Peyer's patch (tissue), 4 donors: ENCODE results near the gene ARHGEF25. TPM values are rescaled to one million over a fixed set of nuclear protein-coding genes. Genes with fewer than 3 reads are reported as not detected.

ENCODE experiments used
- total RNA-seq, 4 donors: library from RNA; depleted of rRNA; stranded (reverse); fragments of >200 nt; gene quantifications; one replicate each; pipeline ENCODE4 v1.1.0, GENCODE V29; 2016

The ARHGEF25 gene
- total RNA-seq, 4 donors from 2014 or later = 5.1 to 44.6 (median 8.7) TPM

Other genes starting within 250 kb of the ARHGEF25 start
- 100 to 1,000 TPM in 1 of 4 donors, 10 to 100 TPM in 3; 23.1 to 145 (median 54.8) TPM for gene R3HDM2, start 180.4 kb upstream of the ARHGEF25 start, total RNA-seq
- not detected for gene INHBC, start 176.7 kb upstream of the ARHGEF25 start, total RNA-seq
- not detected for gene INHBE, start 156.1 kb upstream of the ARHGEF25 start, total RNA-seq
- 1 to 10 TPM in 2 of 4 donors, under 1 TPM in 2; 0.67 to 2.1 (median 1.3) TPM for gene GLI1, start 151.7 kb upstream of the ARHGEF25 start, total RNA-seq
- gene ARHGAP9, start 131.6 kb upstream of the ARHGEF25 start, total RNA-seq = 100 to 1,000 TPM in 1 of 4 donors, 10 to 100 TPM in 3; 16.5 to 220 (median 28.2) TPM
- 10 to 100 TPM; 40.6 to 97.4 (median 63.5) TPM for gene MARS1, start 123.4 kb upstream of the ARHGEF25 start, total RNA-seq
- 10 to 100 TPM in 3 of 4 donors, 1 to 10 TPM in 1; 9.1 to 44.6 (median 24.0) TPM for gene DDIT3, start 90.9 kb upstream of the ARHGEF25 start, total RNA-seq
- gene MBD6, start 88.6 kb upstream of the ARHGEF25 start, total RNA-seq = 100 to 1,000 TPM in 1 of 4 donors, 10 to 100 TPM in 3; 38.0 to 144 (median 71.5) TPM
- gene DCTN2, start 64.2 kb upstream of the ARHGEF25 start, total RNA-seq = 100 to 1,000 TPM; 161 to 326 (median 229) TPM
- 1 to 10 TPM in 2 of 4 donors, under 1 TPM in 2; 0.35 to 2.5 (median 1.4) TPM for gene KIF5A, start 61.4 kb upstream of the ARHGEF25 start, total RNA-seq
- 10 to 100 TPM in 3 of 4 donors, 1 to 10 TPM in 1; 9.1 to 52.6 (median 37.9) TPM for gene PIP4K2C, start 20.2 kb upstream of the ARHGEF25 start, total RNA-seq
- gene DTX3, start 6.6 kb upstream of the ARHGEF25 start, total RNA-seq = 10 to 100 TPM in 3 of 4 donors, 1 to 10 TPM in 1; 4.2 to 15.7 (median 11.5) TPM
- gene B4GALNT1, start 21.8 kb downstream of the ARHGEF25 start, total RNA-seq = under 1 TPM in 1 of 4 donors, not detected in 3; 0.40 TPM
- gene OS9, start 82.7 kb downstream of the ARHGEF25 start, total RNA-seq = 100 to 1,000 TPM; 275 to 353 (median 292) TPM
- 1 to 10 TPM; 2.5 to 9.1 (median 3.1) TPM for gene AGAP2, start 127.3 kb downstream of the ARHGEF25 start, total RNA-seq
- 10 to 100 TPM; 45.7 to 65.7 (median 55.6) TPM for gene TSPAN31, start 133.6 kb downstream of the ARHGEF25 start, total RNA-seq
- 10 to 100 TPM; 14.7 to 97.4 (median 28.8) TPM for gene CDK4, start 140.9 kb downstream of the ARHGEF25 start, total RNA-seq
- 10 to 100 TPM in 2 of 4 donors, 1 to 10 TPM in 2; 7.4 to 17.2 (median 10.6) TPM for gene MARCHF9, start 143.7 kb downstream of the ARHGEF25 start, total RNA-seq
- gene CYP27B1, start 155.6 kb downstream of the ARHGEF25 start, total RNA-seq = 1 to 10 TPM in 1 of 4 donors, not detected in 3; 1.7 TPM
- gene METTL1, start 160.7 kb downstream of the ARHGEF25 start, total RNA-seq = 10 to 100 TPM in 1 of 4 donors, 1 to 10 TPM in 3; 1.2 to 26.4 (median 8.0) TPM
- gene EEF1AKMT3, start 161.2 kb downstream of the ARHGEF25 start, total RNA-seq = 1 to 10 TPM; 1.4 to 7.4 (median 2.7) TPM
- 10 to 100 TPM in 3 of 4 donors, 1 to 10 TPM in 1; 9.4 to 21.2 (median 13.7) TPM for gene TSFM, start 171.4 kb downstream of the ARHGEF25 start, total RNA-seq
- 10 to 100 TPM; 12.4 to 20.8 (median 16.8) TPM for gene AVIL, start 207.3 kb downstream of the ARHGEF25 start, total RNA-seq
- gene CTDSP2, start 235.3 kb downstream of the ARHGEF25 start, total RNA-seq = 100 to 1,000 TPM in 3 of 4 donors, 10 to 100 TPM in 1; 87.5 to 196 (median 128) TPM